Brain microvascular endothelial cell (primary cell): Measurements from ENCODE around the gene CYP26A1.

Experiments used
- DNase-seq: peaks from one replicate; pipeline ENCODE4 v3.0.0-alpha.2; 2020
- H3K27ac ChIP-seq: fragments of 250-450 bp; sonication (Bioruptor Pico); 2 replicates; pipeline ENCODE4 v1.5.1; 2020; ENCODE audit warnings: mild to moderate bottlenecking, moderate library complexity
- H3K27me3 ChIP-seq: fragments of 250-450 bp; sonication (Bioruptor Pico); replicated peaks from 2 replicates; pipeline ENCODE4 v1.5.1; 2020; ENCODE audit warnings: mild to moderate bottlenecking
- H3K36me3 ChIP-seq: fragments of 250-450 bp; sonication (Bioruptor Pico); replicated peaks from 2 replicates; pipeline ENCODE4 v1.5.1; 2020; ENCODE audit warnings: mild to moderate bottlenecking
- H3K4me3 ChIP-seq: 2 replicates; pipeline ENCODE4 v1.5.1; 2011; ENCODE audit warnings: low read depth, mild to moderate bottlenecking, control low read depth, low read length, moderate library complexity
- CTCF ChIP-seq: IDR thresholded peaks from 2 replicates; pipeline ENCODE4 v1.5.1; 2011; ENCODE audit warnings: low read depth, mild to moderate bottlenecking, moderate library complexity, low read length, control low read depth, inconsistent platforms; ENCODE audit errors: missing control alignments
- in situ Hi-C: cut with HindIII; loops from 2 replicates; pipeline ENCODE4 v1.10.0; 2017; ENCODE audit warnings: low sequenced_read_pairs, low pct_ligation_motif_present

Gene CYP26A1

GRCh38 chr10:93032105-93032808, 41.4 kb upstream of the CYP26A1 start:
- H3K4me3 ChIP-seq = no peak overlapping the region
- no peak for DNase-seq
- no peak overlapping the region for H3K27ac ChIP-seq
- in situ Hi-C loops = no loop called here
- H3K27me3 ChIP-seq = no peaks in the 10 kb centered on the region
- no peaks in the 10 kb centered on the region for H3K36me3 ChIP-seq
- TF ChIP-seq CTCF = no peak

GRCh38 chr10:93032809-93033137, 40.9 kb upstream of the CYP26A1 start:
- TF ChIP-seq CTCF = no peak
- Histone ChIP-seq H3K4me3 (no peak overlapping the region), H3K36me3 (no peaks in the 10 kb centered on the region), H3K27me3 (no peaks in the 10 kb centered on the region), H3K27ac (no peak overlapping the region)
- no peak for DNase-seq
- in situ Hi-C loops = no loop called here

GRCh38 chr10:93034426-93034825, 39.3 kb upstream of the CYP26A1 start:
- Histone ChIP-seq H3K27ac (no peak overlapping the region), H3K36me3 (no peaks in the 10 kb centered on the region), H3K27me3 (no peaks in the 10 kb centered on the region), H3K4me3 (no peak overlapping the region)
- no peak for DNase-seq
- in situ Hi-C loops = no loop called here
- TF ChIP-seq CTCF = no peak

GRCh38 chr10:93039110-93039509, 34.6 kb upstream of the CYP26A1 start:
- in situ Hi-C loops = no loop called here
- Histone ChIP-seq H3K36me3 (no peaks in the 10 kb centered on the region), H3K27me3 (no peaks in the 10 kb centered on the region), H3K4me3 (no peak overlapping the region), H3K27ac (no peak overlapping the region)
- no peak for TF ChIP-seq CTCF
- DNase-seq = no peak

GRCh38 chr10:93039721-93040120, 34.0 kb upstream of the CYP26A1 start:
- Histone ChIP-seq H3K36me3 (no peaks in the 10 kb centered on the region), H3K27me3 (no peaks in the 10 kb centered on the region), H3K27ac (no peak overlapping the region), H3K4me3 (no peak overlapping the region)
- in situ Hi-C loops = no loop called here
- peak; percentile 76 for TF ChIP-seq CTCF
- peak; percentile 40 for DNase-seq

- in situ Hi-C loops = no loop called here
- Histone ChIP-seq H3K27me3 (no peaks in the 10 kb centered on the region), H3K4me3 (no peak overlapping the region), H3K27ac (no peak overlapping the region), H3K36me3 (no peaks in the 10 kb centered on the region)
- no peak for DNase-seq
- TF ChIP-seq CTCF = no peak
Observed at GRCh38 chr10:93054486-93054885, 19.2 kb upstream of the CYP26A1 start.
